Tibial artery (tissue), 4 donors: ENCODE results near the gene RRAS2.
"Not testable (repeated sequence)": the region's sequence is repeated elsewhere in the genome, so short reads cannot be mapped to it uniquely, and the experiment has no call there.

ENCODE experiments used
- DNase-seq, 2 donors: peaks; one replicate each; pipeline ENCODE4 v3.0.0-alpha.2; 2019
- H3K27ac ChIP-seq, 2 donors: fragments of 200-600 bp; sonication (generic) in 1 of 2; 1 replicate in 1 of 2; 2 replicates in 1 of 2; pipeline ENCODE4 v1.5.1; 2018 to 2019; ENCODE audit warnings: mild to moderate bottlenecking in 1 of 2
- H3K27me3 ChIP-seq, 2 donors: fragments of 200-600 bp; sonication (generic) in 1 of 2; one replicate each; pipeline versions ENCODE4 v1.5.1 to v1.6.0; 2016 to 2019
- H3K36me3 ChIP-seq, 3 donors: fragments of 200-600 bp; sonication (generic) in 2 of 3; one replicate each; pipeline ENCODE4 v1.5.1; 2016 to 2019; ENCODE audit warnings: mild to moderate bottlenecking in 2 of 3
- H3K4me1 ChIP-seq, 4 donors: fragments of 200-600 bp; sonication (generic) in 2 of 4; 1 replicate in 3 of 4; 2 replicates in 1 of 4; pipeline ENCODE4 v1.5.1; 2016 to 2019
- H3K4me3 ChIP-seq, 2 donors: fragments of 200-600 bp; sonication (generic) in 1 of 2; 1 replicate in 1 of 2; 2 replicates in 1 of 2; pipeline ENCODE4 v1.5.1; 2018 to 2019; ENCODE audit warnings: mild to moderate bottlenecking in 2 of 2
- H3K9me3 ChIP-seq, 3 donors: fragments of 200-600 bp; sonication (generic) in 1 of 3; one replicate each; pipeline ENCODE4 v1.5.1; 2016 to 2019
- intact Hi-C: fragments of 100-400 bp; cut with DNase I; formaldehyde crosslinking; loops from one replicate; pipeline ENCODE4 v1.15.0; 2023; ENCODE audit warnings: low total_unique reads
- TF ChIP-seq, protein P1 (sequence below), 2 experiments: fragments of 200-600 bp in 1 of 2; fragments of 450-650 bp in 1 of 2; IDR thresholded peaks; one replicate each; pipeline ENCODE4 v1.5.1; 2017 to 2019; ENCODE audit warnings: antibody characterized with exemption in 2 of 2, mild to moderate bottlenecking in 1 of 2, moderate library complexity in 1 of 2

The RRAS2 gene

DNA sequence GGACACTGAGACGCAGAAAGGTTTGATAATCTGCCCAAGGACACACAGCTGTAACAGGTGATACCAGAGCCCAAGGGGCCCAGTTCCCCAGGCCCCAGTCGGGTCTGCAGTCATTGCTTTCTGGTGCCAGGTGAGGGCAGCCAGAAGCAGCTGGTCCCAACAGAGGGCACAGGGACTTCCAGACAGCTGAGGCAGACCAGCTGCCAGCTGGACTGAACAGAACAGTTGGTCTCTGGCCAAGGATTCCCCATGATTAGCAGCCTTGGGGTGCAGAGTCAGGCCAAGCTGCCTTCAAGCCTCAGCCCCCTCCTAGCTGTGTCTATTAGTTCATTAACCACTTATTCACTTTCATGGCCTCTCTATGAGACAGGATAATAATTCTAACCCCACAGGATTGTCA is 105.6 kb downstream of the RRAS2 start:
- no peaks in the 10 kb centered on the region for H3K9me3 ChIP-seq
- no peak for DNase-seq
- H3K4me1 ChIP-seq = no peaks in the 10 kb centered on the region
- intact Hi-C loops = no loop called here
- H3K27me3 ChIP-seq = peaks cover 0 to 19% of the 10 kb centered on the region in 2 donors
- H3K36me3 ChIP-seq = no peaks in the 10 kb centered on the region
- H3K4me3 ChIP-seq = no peak overlapping the region
- no peak overlapping the region for H3K27ac ChIP-seq
- TF ChIP-seq, protein P1, sequence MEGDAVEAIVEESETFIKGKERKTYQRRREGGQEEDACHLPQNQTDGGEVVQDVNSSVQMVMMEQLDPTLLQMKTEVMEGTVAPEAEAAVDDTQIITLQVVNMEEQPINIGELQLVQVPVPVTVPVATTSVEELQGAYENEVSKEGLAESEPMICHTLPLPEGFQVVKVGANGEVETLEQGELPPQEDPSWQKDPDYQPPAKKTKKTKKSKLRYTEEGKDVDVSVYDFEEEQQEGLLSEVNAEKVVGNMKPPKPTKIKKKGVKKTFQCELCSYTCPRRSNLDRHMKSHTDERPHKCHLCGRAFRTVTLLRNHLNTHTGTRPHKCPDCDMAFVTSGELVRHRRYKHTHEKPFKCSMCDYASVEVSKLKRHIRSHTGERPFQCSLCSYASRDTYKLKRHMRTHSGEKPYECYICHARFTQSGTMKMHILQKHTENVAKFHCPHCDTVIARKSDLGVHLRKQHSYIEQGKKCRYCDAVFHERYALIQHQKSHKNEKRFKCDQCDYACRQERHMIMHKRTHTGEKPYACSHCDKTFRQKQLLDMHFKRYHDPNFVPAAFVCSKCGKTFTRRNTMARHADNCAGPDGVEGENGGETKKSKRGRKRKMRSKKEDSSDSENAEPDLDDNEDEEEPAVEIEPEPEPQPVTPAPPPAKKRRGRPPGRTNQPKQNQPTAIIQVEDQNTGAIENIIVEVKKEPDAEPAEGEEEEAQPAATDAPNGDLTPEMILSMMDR (IDR thresholded peaks at IDR 0.05) = no peak

DNA sequence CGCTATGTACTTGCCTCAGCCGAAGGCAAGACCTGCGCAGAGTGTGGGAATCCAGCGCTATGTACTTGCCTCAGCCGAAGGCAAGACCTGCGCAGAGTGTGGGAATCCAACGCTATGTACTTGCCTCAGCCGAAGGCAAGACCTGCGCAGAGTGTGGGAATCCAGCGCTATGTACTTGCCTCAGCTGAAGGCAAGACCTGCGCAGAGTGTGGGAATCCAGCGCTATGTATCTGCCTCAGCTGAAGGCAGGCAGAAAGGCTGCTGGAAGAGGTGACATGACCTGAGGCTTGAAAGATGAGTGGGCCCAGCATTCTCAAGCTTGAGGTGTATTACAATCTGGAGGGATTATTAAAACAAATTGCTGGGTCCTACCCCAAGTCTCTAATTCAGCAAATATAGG is 106.5 kb downstream of the RRAS2 start:
- DNase-seq, H3K4me1 ChIP-seq, H3K27ac ChIP-seq, intact Hi-C loops, H3K36me3 ChIP-seq, H3K4me3 ChIP-seq, H3K9me3 ChIP-seq: not testable (repeated sequence)
- peaks cover 0 to 19% of the 10 kb centered on the region in 2 donors for H3K27me3 ChIP-seq

GRCh38 chr11:14251754-14252153 is 107.2 kb downstream of the RRAS2 start:
- no peak for DNase-seq
- no peak overlapping the region for H3K27ac ChIP-seq
- no peaks in the 10 kb centered on the region for H3K9me3 ChIP-seq
- intact Hi-C loops = no loop called here
- no peaks in the 10 kb centered on the region for H3K4me1 ChIP-seq
- no peak overlapping the region for H3K4me3 ChIP-seq
- H3K27me3 ChIP-seq = peaks cover 0 to 19% of the 10 kb centered on the region in 2 donors
- TF ChIP-seq, protein P1 (IDR thresholded peaks at IDR 0.05) = no peak
- H3K36me3 ChIP-seq = no peaks in the 10 kb centered on the region

GRCh38 chr11:14249121-14249963 is 109.6 kb downstream of the RRAS2 start:
- intact Hi-C loops = loop anchor here (2.0 kb wide), 1 partner anchor 295 kb away; no protein-coding TSS in a partner anchor
- H3K4me1 ChIP-seq = no peaks in the 10 kb centered on the region
- peak in 1 of 2 donors; percentile 51 for DNase-seq
- peaks cover 0 to 21% of the 10 kb centered on the region in 2 donors for H3K27me3 ChIP-seq
- no peak overlapping the region for H3K27ac ChIP-seq
- no peak overlapping the region for H3K4me3 ChIP-seq
- no peaks in the 10 kb centered on the region for H3K9me3 ChIP-seq
- TF ChIP-seq, protein P1 (IDR thresholded peaks at IDR 0.05) = peak; percentile 80 to 89
- no peaks in the 10 kb centered on the region for H3K36me3 ChIP-seq

DNA sequence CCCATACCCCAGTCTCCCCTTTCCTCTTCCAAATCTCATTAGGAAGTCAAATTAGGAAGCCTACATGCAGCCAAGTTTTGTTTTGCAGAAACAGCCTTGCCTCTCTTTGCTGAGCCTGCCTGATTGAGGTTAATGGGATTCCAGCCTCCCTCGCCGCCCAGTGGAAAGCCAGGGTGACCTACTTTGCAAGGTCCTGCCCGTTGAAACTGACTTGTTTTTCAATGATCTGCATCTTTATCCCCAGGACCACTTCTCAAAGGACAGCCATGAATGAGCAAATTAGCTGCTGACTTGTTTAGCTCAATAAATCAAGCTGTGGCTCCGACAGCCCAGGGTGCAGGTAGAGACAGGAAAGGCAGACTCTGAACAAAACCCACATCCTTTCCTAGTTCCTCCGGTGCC is 110.4 kb downstream of the RRAS2 start:
- TF ChIP-seq, protein P1 (IDR thresholded peaks at IDR 0.05) = no peak
- no peak overlapping the region for H3K27ac ChIP-seq
- no peaks in the 10 kb centered on the region for H3K9me3 ChIP-seq
- no peak overlapping the region for H3K4me3 ChIP-seq
- H3K4me1 ChIP-seq = no peaks in the 10 kb centered on the region
- intact Hi-C loops = loop anchor here (2.0 kb wide), 1 partner anchor 294 kb away; no protein-coding TSS in a partner anchor
- no peaks in the 10 kb centered on the region for H3K36me3 ChIP-seq
- DNase-seq = no peak
- peaks cover 0 to 20% of the 10 kb centered on the region in 2 donors for H3K27me3 ChIP-seq

DNA sequence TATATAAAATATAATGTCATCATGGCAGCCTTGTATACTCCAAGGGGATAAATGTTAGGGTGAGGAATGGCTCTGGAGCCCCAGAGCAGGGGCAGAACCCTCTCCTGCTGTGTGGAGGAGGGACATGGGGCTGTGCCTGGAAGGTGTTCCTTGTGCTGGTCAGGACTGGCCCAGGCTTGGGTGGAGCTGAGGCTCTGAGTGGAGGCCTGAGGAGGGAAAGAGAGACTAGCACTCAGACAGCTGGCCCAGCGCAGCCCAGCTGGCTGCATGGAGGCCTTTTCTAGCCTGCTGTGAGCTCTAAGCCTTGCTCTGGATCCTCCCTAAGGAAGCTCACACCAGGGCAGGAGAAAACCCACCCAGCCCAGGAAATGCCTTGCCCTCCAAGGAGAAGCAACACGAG is 113.5 kb downstream of the RRAS2 start:
- Histone ChIP-seq H3K27ac (no peak overlapping the region), H3K27me3 (peaks cover 0 to 9% of the 10 kb centered on the region in 2 donors), H3K9me3 (no peaks in the 10 kb centered on the region), H3K36me3 (no peaks in the 10 kb centered on the region), H3K4me3 (no peak overlapping the region), H3K4me1 (no peaks in the 10 kb centered on the region)
- TF ChIP-seq, protein P1 (IDR thresholded peaks at IDR 0.05) = no peak
- no peak for DNase-seq
- intact Hi-C loops = no loop called here
